D721Med (cell line): ENCODE measurements around the gene RXFP4.
A peak's percentile ranks its signal among the peaks of the same experiment; 100 is the strongest.

ENCODE experiments used
- DNase-seq: peaks from one replicate; pipeline ENCODE4 v3.0.0; 2011; ENCODE audit warnings: low spot score; ENCODE audit not compliant: insufficient read length
- FAIRE-seq: peaks from 2 replicates; lab custom pipeline; 2011; peaks lifted over from hg19 to GRCh38; lab: Jason Lieb, UNC
- CTCF ChIP-seq: IDR thresholded peaks from 2 replicates; pipeline ENCODE4 v1.5.1; 2012; ENCODE audit warnings: mild to moderate bottlenecking, control low read depth; ENCODE audit not compliant: insufficient read depth; ENCODE audit errors: missing control alignments

RXFP4 gene

GRCh38 chr1:155961937-155962336 is 20.5 kb downstream of the RXFP4 start:
- FAIRE-seq (no peak), DNase-seq (no peak)
- no peak for TF ChIP-seq CTCF

GRCh38 chr1:155962599-155963211 is 21.3 kb downstream of the RXFP4 start:
- DNase-seq: no peak
- no peak for TF ChIP-seq CTCF
- FAIRE-seq: no peak

DNA sequence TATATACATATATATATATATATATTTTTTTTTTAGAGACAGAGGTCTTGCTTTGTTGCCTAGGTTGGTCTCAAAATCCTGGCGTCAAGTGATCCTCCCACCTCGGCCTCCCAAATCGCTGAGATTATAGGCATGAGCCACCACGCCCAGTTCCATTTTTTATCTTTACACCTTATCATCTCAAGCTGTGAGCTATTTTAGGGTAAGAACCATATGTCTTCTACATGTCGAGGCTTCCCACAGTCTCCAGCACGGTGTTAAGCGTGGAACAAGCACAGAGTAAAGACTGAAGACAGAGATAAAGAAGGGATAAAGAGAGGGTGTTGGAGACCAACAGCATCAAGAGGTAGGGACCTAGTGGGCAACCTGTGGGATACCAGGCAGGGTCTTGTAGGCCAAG is 22.8 kb downstream of the RXFP4 start:
- DNase-seq (no peak), FAIRE-seq (no peak)
- TF ChIP-seq CTCF: no peak

DNA sequence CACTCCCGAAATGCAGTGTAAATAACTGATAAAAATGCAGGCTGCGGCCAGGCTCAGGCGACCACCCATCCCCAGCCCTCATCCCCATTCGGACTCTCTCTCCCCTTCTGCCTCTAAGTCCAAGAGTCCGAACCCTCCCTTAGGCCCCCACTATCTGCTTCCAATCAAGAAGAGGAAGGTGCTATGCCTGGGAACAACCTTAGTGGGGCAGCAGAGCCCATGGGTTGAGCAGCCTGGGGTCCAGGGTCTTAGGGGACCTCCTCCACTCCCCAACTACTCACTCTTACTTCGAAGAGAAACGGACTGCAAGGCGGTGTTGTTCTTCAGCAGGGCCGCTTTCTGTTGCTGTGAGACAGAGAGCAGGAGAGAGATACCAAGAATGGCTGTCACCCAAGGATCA is 24.7 kb downstream of the RXFP4 start:
- TF ChIP-seq CTCF: peak; percentile 19
- FAIRE-seq (no peak), DNase-seq (no peak)

- no peak for TF ChIP-seq CTCF
- DNase-seq (no peak), FAIRE-seq (no peak)
These were observed 25.3 kb downstream of the RXFP4 start for GRCh38 chr1:155966750-155967149.

- no peak for TF ChIP-seq CTCF
- FAIRE-seq: no peak
These were observed 26.1 kb downstream of the RXFP4 start for GRCh38 chr1:155967341-155968050.

DNA sequence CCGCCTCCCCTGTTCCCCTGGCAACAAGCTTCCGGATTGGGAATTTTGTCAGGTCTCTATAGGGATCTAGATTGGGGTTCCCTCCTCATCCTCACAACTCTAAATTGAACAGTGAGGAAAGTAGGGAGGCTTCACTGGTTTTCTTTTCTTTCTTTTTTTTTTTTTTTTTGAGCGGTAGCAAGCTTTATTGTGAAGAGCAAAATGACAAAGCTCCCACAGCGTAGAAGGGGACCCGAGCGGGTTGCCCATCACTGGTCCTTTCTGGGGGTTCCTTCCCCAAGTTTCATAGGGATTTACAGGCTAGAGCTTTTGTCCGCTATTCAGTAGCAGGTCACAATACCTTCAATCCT is 26.6 kb downstream of the RXFP4 start:
- DNase-seq (no peak), FAIRE-seq (no peak)
- TF ChIP-seq CTCF: no peak

More at GRCh38 chr1:155967341-155968050, 26.1 kb downstream of the RXFP4 start:
- DNase-seq: no peak
